ENCODE measurements around the gene PCBP2. TPM values are rescaled to one million over a fixed set of nuclear protein-coding genes. Genes with fewer than 3 reads are reported as not detected.

The PCBP2 gene
- total RNA-seq, 2 experiments from 2014 or later = 1,085 to 1,132 TPM

DNA sequence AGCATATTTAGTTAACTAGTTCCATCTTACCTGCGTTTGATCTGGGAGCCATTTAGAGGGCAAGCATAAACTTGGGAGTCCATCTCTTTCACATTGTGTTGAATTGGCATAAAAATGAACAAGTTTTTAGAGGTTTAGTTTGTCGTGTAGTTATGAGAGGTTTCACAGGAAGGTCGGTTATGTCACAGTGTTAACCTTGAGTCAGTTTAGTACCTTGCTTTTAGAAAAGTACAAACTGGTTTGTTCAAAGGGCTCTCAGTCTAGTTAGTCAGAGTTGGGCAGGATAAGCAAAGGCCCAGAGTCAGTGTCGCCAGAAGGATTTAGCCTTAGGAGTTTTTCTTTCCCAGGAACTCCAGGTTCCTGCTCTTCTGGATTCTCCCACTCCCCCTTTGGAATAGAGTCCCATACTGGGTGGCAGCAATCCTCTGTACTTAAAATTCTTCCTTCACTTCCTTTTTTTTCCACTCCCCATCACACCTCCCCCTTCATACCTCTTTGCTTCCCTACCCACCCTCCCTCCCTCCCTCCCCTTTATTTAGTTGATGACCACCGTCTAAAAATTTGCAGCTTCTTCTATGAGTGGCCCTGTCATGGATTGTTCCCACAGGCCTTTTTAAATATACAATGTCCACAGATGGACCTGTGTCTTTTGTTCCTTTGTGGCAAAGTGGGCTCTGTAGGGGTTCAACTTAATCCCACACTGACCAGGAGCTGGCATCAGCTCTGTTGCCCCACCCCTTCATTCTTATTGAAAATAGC is 12.1 kb downstream of the PCBP2 start:
- Mint-ChIP-seq H3K4me1 (ENCODE audit: low read depth) (peaks cover 42% of the 10 kb centered on the region), H3K36me3 (ENCODE audit: low read depth) (peaks cover 85% of the 10 kb centered on the region), H3K9me3 (no peaks in the 10 kb centered on the region), H3K27me3 (ENCODE audit: low read depth) (no peaks in the 10 kb centered on the region), H3K27ac (peak overlapping the region; percentile 11), H3K4me3 (no peak overlapping the region)
- no peak for DNase-seq
- CTCF ChIA-PET = interaction anchor here (1.0 to 1.5 kb wide), 4 partner anchors 10 to 112 kb away, joined by 3 to 8 read pairs (median 4); no protein-coding TSS in a partner anchor
- intact Hi-C loops (cut with micrococcal nuclease) = no loop called here

DNA sequence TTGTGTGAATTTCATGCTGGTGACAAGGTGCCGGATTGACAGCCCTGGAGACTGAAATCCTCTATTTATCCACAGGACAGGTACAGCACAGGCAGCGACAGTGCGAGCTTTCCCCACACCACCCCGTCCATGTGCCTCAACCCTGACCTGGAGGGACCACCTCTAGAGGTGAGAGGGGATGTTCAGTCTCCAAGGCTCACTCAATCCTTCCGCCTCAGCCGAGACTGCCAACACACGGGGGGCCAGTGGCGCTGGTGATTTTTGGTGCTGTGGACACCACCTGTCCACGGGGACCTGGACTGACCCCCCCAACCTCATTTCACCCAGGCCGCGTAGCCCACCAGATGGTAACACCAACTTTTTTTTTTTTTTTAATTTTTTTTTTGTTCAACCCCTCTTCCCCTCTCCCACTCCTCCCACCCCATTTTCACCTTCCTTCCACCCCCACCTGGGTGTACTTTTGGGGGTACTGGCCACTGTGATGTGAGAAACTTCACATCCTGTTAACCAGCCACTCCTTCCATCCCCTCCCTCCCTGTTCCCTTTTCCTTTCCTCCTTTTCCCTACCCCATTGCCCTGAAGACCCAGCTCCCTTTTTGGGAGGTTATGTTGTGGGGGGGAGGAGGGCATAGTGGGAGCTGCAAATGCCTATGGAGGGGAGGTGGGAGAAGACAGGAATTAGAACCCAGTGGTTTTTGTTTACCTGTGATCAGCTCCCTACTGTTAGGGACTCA is 12.9 kb downstream of the PCBP2 start:
- Mint-ChIP-seq H3K36me3 (ENCODE audit: low read depth) (peaks cover 79% of the 10 kb centered on the region), H3K4me1 (ENCODE audit: low read depth) (peaks cover 37% of the 10 kb centered on the region), H3K27ac (peak overlapping the region; percentile 65), H3K4me3 (no peak overlapping the region), H3K27me3 (ENCODE audit: low read depth) (no peaks in the 10 kb centered on the region), H3K9me3 (no peaks in the 10 kb centered on the region)
- CTCF ChIA-PET = interaction anchor here (0.6 to 1.5 kb wide), 5 partner anchors 9 to 112 kb away, joined by 3 to 8 read pairs (median 4); no protein-coding TSS in a partner anchor
- no peak for DNase-seq
- intact Hi-C loops (cut with micrococcal nuclease) = no loop called here

DNA sequence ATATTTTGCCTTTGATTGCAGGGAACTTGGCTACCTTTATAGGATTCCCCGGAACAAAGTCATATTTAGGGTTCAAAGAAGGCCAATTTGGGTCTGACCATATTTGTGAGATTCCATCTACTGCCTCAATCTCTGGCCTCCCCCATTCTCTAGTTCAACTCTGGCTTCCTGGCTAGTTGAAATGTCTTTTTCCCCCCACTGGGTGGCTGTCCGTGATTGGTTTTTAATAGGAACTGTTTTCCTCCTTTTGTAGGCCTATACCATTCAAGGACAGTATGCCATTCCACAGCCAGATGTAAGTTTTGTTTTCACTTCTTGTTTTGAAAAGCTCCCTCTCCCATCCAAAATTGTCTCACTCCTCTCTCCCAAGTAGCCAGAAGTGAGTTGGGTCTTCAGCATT is 13.8 kb downstream of the PCBP2 start:
- DNase-seq = no peak
- intact Hi-C loops (cut with micrococcal nuclease) = no loop called here

DNA sequence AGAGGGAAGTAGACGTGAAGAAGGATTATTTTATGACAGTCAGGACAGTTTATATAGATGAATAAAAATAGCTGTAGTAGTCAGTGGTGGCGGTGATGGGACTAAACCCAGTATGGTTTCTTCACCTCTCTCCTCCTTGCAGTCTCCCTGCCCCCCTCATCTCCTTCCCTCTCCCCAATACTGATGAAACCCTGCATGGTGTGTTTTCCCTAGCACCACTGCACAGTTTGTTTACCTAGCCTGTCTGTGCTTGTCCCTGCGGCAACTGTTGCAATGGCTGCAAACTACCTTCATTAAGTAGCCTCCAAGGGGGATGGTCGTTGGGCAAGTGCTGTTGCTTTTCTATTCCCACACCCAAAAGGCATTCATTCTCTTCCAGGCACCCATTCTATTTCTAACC is 14.7 kb downstream of the PCBP2 start:
- CTCF ChIA-PET = interaction anchor here (1.1 kb wide), 1 partner anchor 9 kb away, joined by 5 read pairs; no protein-coding TSS in a partner anchor
- no peaks in the 10 kb centered on the region for H3K27me3 Mint-ChIP-seq (ENCODE audit: low read depth)
- peaks cover 74% of the 10 kb centered on the region for H3K36me3 Mint-ChIP-seq (ENCODE audit: low read depth)
- intact Hi-C loops (cut with micrococcal nuclease) = no loop called here
- H3K9me3 Mint-ChIP-seq = no peaks in the 10 kb centered on the region
- H3K4me3 Mint-ChIP-seq = no peak overlapping the region
- peak overlapping the region; percentile 50 for H3K27ac Mint-ChIP-seq
- no peak for DNase-seq
- peaks cover 32% of the 10 kb centered on the region for H3K4me1 Mint-ChIP-seq (ENCODE audit: low read depth)

More for the DNA sequence above, 13.8 kb downstream of the PCBP2 start:
- Mint-ChIP-seq H3K27ac (no peak overlapping the region), H3K4me1 (ENCODE audit: low read depth) (peaks cover 32% of the 10 kb centered on the region), H3K9me3 (no peaks in the 10 kb centered on the region), H3K4me3 (no peak overlapping the region), H3K27me3 (ENCODE audit: low read depth) (no peaks in the 10 kb centered on the region), H3K36me3 (ENCODE audit: low read depth) (peaks cover 76% of the 10 kb centered on the region)
- CTCF ChIA-PET = interaction anchor here (1.5 kb wide), 1 partner anchor 43 kb away, joined by 4 read pairs; no protein-coding TSS in a partner anchor

DNA sequence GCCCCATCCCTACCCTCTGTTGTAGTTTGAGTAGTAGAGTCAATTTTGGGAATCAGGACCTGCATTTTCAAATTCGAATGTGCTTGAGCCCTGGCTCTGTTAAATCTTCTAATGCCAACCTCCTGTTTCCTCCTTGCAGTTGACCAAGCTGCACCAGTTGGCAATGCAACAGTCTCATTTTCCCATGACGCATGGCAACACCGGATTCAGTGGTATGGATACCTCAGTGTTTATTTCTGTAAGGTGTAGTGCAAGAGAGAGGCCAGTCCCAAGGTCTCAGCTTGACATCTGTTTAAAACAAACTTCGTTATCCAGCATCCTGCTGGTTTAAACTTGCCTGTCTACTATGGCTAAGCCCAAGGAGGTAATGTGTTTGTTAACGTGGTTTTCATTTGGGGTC is 15.2 kb downstream of the PCBP2 start:
- Mint-ChIP-seq H3K9me3 (no peaks in the 10 kb centered on the region), H3K4me3 (no peak overlapping the region), H3K4me1 (ENCODE audit: low read depth) (peaks cover 36% of the 10 kb centered on the region), H3K27me3 (ENCODE audit: low read depth) (no peaks in the 10 kb centered on the region), H3K27ac (peak overlapping the region; percentile 50), H3K36me3 (ENCODE audit: low read depth) (peaks cover 75% of the 10 kb centered on the region)
- no peak for DNase-seq
- CTCF ChIA-PET = interaction anchor here (1.1 kb wide), 1 partner anchor 8 kb away, joined by 5 read pairs; no protein-coding TSS in a partner anchor
- intact Hi-C loops (cut with micrococcal nuclease) = no loop called here

DNA sequence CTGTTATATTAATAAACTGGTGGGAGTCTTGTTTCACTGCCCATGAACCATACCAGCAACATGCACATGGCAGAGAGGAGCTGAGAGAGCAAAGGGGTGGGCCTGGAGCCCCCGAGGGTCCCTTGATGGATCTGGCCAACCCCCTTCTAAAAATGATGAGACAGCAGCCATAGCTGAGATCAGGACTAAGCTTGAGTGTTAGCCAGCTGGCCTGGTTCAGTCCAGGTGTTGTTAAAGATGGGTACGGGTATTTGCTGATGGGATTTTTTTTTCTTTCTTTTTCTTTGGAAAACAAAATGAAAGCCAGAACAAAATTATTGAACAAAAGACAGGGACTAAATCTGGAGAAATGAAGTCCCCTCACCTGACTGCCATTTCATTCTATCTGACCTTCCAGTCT is 16.0 kb downstream of the PCBP2 start:
- H3K4me3 Mint-ChIP-seq = no peak overlapping the region
- no peak for DNase-seq
- peaks cover 73% of the 10 kb centered on the region for H3K36me3 Mint-ChIP-seq (ENCODE audit: low read depth)
- intact Hi-C loops (cut with micrococcal nuclease) = no loop called here
- peaks cover 39% of the 10 kb centered on the region for H3K4me1 Mint-ChIP-seq (ENCODE audit: low read depth)
- H3K27ac Mint-ChIP-seq = peak overlapping the region; percentile 74
- CTCF ChIA-PET = interaction anchor here (1.1 kb wide), 1 partner anchor 123 kb away, joined by 3 read pairs; no protein-coding TSS in a partner anchor
- H3K27me3 Mint-ChIP-seq (ENCODE audit: low read depth) = no peaks in the 10 kb centered on the region
- no peaks in the 10 kb centered on the region for H3K9me3 Mint-ChIP-seq

DNA sequence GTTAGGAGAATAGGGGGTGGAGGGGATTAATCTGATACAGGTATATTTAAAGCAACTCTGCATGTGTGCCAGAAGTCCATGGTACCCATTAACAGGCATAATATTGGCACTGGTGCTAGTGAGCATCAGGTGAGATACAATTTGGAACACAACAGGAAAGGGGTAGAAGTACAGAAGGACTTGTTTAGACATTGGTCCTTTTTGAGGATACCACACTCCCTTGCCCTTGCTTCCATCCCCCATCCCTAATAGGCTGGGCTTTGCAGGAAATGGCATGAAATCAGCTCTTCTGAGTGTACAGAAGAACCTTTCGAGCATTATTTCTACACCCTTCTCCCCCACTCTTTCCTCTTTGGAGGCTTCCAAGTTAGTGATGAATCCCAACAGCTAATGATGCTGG is 16.4 kb downstream of the PCBP2 start:
- peaks cover 71% of the 10 kb centered on the region for H3K36me3 Mint-ChIP-seq (ENCODE audit: low read depth)
- peak overlapping the region; percentile 74 for H3K27ac Mint-ChIP-seq
- no peaks in the 10 kb centered on the region for H3K9me3 Mint-ChIP-seq
- H3K4me3 Mint-ChIP-seq = no peak overlapping the region
- no peaks in the 10 kb centered on the region for H3K27me3 Mint-ChIP-seq (ENCODE audit: low read depth)
- DNase-seq = no peak
- intact Hi-C loops (cut with micrococcal nuclease) = no loop called here
- peaks cover 40% of the 10 kb centered on the region for H3K4me1 Mint-ChIP-seq (ENCODE audit: low read depth)
- CTCF ChIA-PET = interaction anchor here (1.0 to 1.1 kb wide), 2 partner anchors 33 to 123 kb away, joined by 3 read pairs; partner anchors contain the start of gene TARBP2

DNA sequence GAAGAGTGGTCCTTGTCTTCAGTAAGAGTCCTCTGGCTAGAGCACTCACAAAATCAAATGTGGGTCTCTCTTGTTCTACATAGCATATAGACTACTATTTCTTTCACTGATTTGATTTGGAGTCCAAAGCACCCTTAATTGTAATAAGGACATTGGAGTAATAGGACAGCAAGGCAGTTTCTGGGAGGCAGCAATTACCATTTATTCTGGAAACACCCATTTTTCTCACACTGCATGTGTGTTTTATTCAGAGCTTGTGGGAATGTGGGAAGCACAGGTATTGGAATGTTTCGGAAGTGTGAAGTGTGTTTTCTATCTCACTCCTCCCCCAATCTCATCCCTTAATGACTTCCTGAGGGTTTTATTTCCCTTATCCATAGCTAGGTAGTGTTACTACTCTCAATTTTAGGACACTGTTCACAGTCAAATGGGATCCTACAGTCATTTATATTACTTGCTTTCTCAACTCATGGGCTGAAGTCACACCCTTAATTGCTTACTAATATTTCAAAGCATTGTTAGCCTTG is 20.2 kb downstream of the PCBP2 start:
- H3K4me3 Mint-ChIP-seq = no peak overlapping the region
- peaks cover 65% of the 10 kb centered on the region for H3K4me1 Mint-ChIP-seq (ENCODE audit: low read depth)
- CTCF ChIA-PET = interaction anchor here (5.3 kb wide), 1 partner anchor 38 kb away, joined by 40 read pairs; no protein-coding TSS in a partner anchor

DNA sequence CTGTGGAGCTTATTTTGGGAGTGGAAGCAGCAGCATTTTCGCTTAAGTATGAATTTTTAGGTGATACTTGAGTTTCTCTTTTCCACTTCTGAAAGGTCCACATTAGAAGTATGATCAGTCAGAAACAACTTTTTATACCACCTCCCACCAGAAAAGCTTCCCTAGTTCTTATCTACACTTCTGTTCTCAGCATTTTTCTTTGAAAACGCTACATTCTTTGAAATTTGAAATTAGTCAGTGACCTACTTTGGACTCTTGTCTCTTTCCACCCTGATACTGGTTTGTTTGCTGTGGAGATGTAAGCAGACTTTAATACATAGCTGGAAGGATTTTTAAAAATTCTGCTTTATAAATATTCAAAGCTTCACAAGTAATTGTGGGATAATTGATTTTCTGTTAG is 22.2 kb downstream of the PCBP2 start:
- peaks cover 65% of the 10 kb centered on the region for H3K36me3 Mint-ChIP-seq (ENCODE audit: low read depth)
- no peak overlapping the region for H3K4me3 Mint-ChIP-seq
- CTCF ChIA-PET = interaction anchor here (0.5 to 5.3 kb wide), 8 partner anchors 8 to 152 kb away, joined by 3 to 40 read pairs (median 4); no protein-coding TSS in a partner anchor
- no peak for DNase-seq
- intact Hi-C loops (cut with micrococcal nuclease) = no loop called here
- H3K9me3 Mint-ChIP-seq = no peaks in the 10 kb centered on the region
- H3K27me3 Mint-ChIP-seq (ENCODE audit: low read depth) = no peaks in the 10 kb centered on the region
- peaks cover 62% of the 10 kb centered on the region for H3K4me1 Mint-ChIP-seq (ENCODE audit: low read depth)
- peak overlapping the region; percentile 64 for H3K27ac Mint-ChIP-seq

More for the DNA sequence above, 20.2 kb downstream of the PCBP2 start:
- Mint-ChIP-seq H3K27ac (peak overlapping the region; percentile 50), H3K27me3 (ENCODE audit: low read depth) (no peaks in the 10 kb centered on the region), H3K36me3 (ENCODE audit: low read depth) (peaks cover 68% of the 10 kb centered on the region), H3K9me3 (no peaks in the 10 kb centered on the region)
- intact Hi-C loops (cut with micrococcal nuclease) = no loop called here
- no peak for DNase-seq

DNA sequence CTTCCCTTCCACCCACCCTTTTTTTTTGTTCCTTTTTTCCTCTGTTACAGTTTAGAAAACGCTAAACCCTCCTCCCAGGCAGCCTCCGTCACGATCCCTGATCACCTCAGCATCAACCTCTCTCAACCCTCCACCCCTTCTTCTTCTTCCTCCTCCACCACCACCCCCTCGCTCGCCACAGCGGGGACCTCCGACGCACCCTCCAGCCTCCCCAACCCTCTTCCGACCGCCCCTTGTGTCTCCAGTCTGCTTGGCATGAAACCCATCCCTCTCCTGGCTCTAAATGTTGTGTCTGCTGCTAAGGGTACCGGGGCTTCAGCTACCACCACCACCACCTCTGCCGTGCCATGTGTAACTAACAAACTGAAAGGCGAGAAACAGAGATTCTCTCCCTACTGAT is 22.9 kb downstream of the PCBP2 start:
- intact Hi-C loops (cut with micrococcal nuclease) = no loop called here
- no peaks in the 10 kb centered on the region for H3K9me3 Mint-ChIP-seq
- no peak for DNase-seq

DNA sequence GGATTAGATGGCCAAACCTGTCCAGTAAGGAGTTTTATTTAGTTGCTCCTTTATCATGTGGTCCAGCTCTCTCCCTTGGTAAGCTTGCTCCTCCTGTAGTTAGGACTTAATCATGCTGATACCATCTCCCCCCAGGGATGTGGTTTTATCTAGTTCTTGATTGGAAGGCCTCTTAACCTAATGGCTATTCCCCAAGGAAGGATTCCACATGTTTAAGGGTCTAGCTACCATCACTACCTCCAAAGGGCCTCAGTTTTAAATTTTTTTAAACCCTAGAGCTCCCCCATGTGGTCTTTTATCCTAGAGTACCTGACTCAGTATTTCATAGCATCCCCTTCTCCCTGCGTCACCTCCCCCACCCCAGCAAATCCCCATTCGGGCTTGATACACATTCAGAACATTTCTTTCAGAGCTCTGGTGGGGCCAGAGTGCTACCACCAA is 24.9 kb downstream of the PCBP2 start:
- CTCF ChIA-PET = interaction anchor here (0.6 to 5.3 kb wide), 13 partner anchors 13 to 150 kb away, joined by 3 to 40 read pairs (median 4); partner anchors contain the start of gene TARBP2
- Mint-ChIP-seq H3K9me3 (no peaks in the 10 kb centered on the region), H3K36me3 (ENCODE audit: low read depth) (peaks cover 59% of the 10 kb centered on the region), H3K4me1 (ENCODE audit: low read depth) (peaks cover 51% of the 10 kb centered on the region), H3K27ac (peak overlapping the region; percentile 27), H3K4me3 (no peak overlapping the region), H3K27me3 (ENCODE audit: low read depth) (no peaks in the 10 kb centered on the region)
- intact Hi-C loops (cut with micrococcal nuclease) = no loop called here
- no peak for DNase-seq

More for the DNA sequence above, 22.9 kb downstream of the PCBP2 start:
- CTCF ChIA-PET = interaction anchor here (0.7 to 5.3 kb wide), 9 partner anchors 8 to 130 kb away, joined by 3 to 40 read pairs (median 6); no protein-coding TSS in a partner anchor
- Mint-ChIP-seq H3K4me1 (ENCODE audit: low read depth) (peaks cover 62% of the 10 kb centered on the region), H3K27me3 (ENCODE audit: low read depth) (no peaks in the 10 kb centered on the region), H3K36me3 (ENCODE audit: low read depth) (peaks cover 68% of the 10 kb centered on the region), H3K27ac (peak overlapping the region; percentile 64), H3K4me3 (no peak overlapping the region)

DNA sequence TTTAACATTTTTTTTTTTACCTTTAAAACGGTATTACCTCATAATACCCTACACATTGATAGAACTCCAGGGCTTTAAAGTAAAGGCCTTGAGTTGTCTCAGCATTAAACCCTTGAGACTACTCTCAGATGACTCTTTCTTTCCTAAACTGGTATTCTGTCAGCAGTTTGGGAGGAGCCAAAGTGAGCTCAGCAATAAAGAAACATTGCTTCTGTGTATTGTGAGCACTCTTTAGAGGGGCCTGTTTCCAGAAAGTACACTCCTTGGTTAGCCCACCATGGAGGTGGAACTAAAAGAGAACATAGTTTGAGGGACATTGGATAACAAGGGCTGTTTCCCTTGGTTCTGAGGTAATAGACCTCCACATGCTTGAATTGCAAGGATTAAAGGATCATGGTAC is 27.0 kb downstream of the PCBP2 start:
- CTCF ChIA-PET = interaction anchor here (0.6 to 2.0 kb wide), 3 partner anchors 29 to 133 kb away, joined by 3 to 5 read pairs (median 5); no protein-coding TSS in a partner anchor
- no peak for DNase-seq
- Mint-ChIP-seq H3K9me3 (no peaks in the 10 kb centered on the region), H3K4me3 (no peak overlapping the region), H3K27me3 (ENCODE audit: low read depth) (no peaks in the 10 kb centered on the region), H3K36me3 (ENCODE audit: low read depth) (peaks cover 48% of the 10 kb centered on the region), H3K27ac (peak overlapping the region; percentile 30), H3K4me1 (ENCODE audit: low read depth) (peaks cover 32% of the 10 kb centered on the region)
- intact Hi-C loops (cut with micrococcal nuclease) = no loop called here
